Endothelial cell of umbilical vein (primary cell): ENCODE results near the gene TROAP.

Source experiments
- EZH2 ChIP-seq: IDR thresholded peaks from 2 replicates; pipeline ENCODE4 v1.6.1; 2012; ENCODE audit warnings: borderline replicate concordance, low read depth, mild to moderate bottlenecking, moderate library complexity, low read length, inconsistent platforms; ENCODE audit not compliant: severe bottlenecking
- JUN ChIP-seq: IDR thresholded peaks from 2 replicates; pipeline ENCODE4 v1.6.1; 2011; ENCODE audit warnings: borderline replicate concordance, low read depth; ENCODE audit not compliant: insufficient read length, insufficient read depth
- TF ChIP-seq, protein P1 (sequence below), 2 donors: IDR thresholded peaks; 1 replicate in 1 of 2; 2 replicates in 1 of 2; pipeline ENCODE4 v1.5.1; 2011; ENCODE audit warnings: low read length in 2 of 2, mild to moderate bottlenecking in 2 of 2, moderate library complexity in 2 of 2, control low read depth in 1 of 2, inconsistent platforms in 1 of 2, low read depth in 1 of 2; ENCODE audit not compliant: insufficient read depth in 1 of 2; ENCODE audit errors: extremely low read depth in 1 of 2

DNA sequence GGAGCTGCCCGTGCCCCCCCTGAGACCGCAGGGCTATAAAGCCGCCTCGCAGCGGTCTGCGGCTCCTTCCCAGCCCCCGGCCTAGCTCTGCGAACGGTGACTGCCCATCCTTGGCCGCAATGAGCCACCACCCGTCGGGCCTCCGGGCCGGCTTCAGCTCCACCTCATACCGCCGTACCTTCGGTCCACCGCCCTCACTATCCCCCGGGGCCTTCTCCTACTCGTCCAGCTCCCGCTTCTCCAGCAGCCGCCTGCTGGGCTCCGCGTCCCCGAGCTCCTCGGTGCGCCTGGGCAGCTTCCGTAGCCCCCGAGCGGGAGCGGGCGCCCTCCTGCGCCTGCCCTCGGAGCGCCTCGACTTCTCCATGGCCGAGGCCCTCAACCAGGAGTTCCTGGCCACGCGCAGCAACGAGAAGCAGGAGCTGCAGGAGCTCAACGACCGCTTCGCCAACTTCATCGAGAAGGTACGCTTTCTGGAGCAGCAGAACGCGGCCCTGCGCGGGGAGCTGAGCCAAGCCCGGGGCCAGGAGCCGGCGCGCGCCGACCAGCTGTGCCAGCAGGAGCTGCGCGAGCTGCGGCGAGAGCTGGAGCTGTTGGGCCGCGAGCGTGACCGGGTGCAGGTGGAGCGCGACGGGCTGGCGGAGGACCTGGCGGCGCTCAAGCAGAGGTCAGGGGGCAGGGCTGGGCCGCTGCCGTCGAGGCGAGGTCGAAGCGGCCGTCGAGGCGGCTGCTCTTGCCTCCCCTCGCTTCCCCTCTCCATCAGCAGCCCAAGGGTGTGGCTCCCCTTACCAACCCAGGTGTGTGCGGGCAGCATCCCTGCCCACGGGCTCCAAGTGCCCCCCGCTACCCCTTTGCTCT, 27.7 kb upstream of the TROAP start, which contains the start of gene PRPH:
- TF ChIP-seq EZH2: peak; percentile 81
- no peak for TF ChIP-seq JUN
- TF ChIP-seq, protein P1, sequence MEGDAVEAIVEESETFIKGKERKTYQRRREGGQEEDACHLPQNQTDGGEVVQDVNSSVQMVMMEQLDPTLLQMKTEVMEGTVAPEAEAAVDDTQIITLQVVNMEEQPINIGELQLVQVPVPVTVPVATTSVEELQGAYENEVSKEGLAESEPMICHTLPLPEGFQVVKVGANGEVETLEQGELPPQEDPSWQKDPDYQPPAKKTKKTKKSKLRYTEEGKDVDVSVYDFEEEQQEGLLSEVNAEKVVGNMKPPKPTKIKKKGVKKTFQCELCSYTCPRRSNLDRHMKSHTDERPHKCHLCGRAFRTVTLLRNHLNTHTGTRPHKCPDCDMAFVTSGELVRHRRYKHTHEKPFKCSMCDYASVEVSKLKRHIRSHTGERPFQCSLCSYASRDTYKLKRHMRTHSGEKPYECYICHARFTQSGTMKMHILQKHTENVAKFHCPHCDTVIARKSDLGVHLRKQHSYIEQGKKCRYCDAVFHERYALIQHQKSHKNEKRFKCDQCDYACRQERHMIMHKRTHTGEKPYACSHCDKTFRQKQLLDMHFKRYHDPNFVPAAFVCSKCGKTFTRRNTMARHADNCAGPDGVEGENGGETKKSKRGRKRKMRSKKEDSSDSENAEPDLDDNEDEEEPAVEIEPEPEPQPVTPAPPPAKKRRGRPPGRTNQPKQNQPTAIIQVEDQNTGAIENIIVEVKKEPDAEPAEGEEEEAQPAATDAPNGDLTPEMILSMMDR (IDR thresholded peaks at IDR 0.05; ENCODE audit: extremely low read depth in 1 of 2, insufficient read depth in 1 of 2, low read depth in 1 of 2, low read length in 2 of 2): no peak
